GM11168 (cell line): Measurements from ENCODE around the gene OR2K2.
"Not testable (repeated sequence)": the region's sequence is repeated elsewhere in the genome, so short reads cannot be mapped to it uniquely, and the experiment has no call there.

Experiments
- in situ Hi-C: fragments of 300-500 bp; cut with MboI; formaldehyde crosslinking; loops from one replicate; pipeline ENCODE4 v1.12.0; 2022; ENCODE audit warnings: low sequenced_read_pairs; ENCODE audit not compliant: unreplicated experiment

The OR2K2 gene

GRCh38 chr9:111330124-111330523 lies at the start of gene OR2K2:
Gene OR2K2 (minus strand): TSS chr9:111330224. CDS start chr9:111328433, 1,791 bp downstream.
- in situ Hi-C loops = no loop called here

DNA sequence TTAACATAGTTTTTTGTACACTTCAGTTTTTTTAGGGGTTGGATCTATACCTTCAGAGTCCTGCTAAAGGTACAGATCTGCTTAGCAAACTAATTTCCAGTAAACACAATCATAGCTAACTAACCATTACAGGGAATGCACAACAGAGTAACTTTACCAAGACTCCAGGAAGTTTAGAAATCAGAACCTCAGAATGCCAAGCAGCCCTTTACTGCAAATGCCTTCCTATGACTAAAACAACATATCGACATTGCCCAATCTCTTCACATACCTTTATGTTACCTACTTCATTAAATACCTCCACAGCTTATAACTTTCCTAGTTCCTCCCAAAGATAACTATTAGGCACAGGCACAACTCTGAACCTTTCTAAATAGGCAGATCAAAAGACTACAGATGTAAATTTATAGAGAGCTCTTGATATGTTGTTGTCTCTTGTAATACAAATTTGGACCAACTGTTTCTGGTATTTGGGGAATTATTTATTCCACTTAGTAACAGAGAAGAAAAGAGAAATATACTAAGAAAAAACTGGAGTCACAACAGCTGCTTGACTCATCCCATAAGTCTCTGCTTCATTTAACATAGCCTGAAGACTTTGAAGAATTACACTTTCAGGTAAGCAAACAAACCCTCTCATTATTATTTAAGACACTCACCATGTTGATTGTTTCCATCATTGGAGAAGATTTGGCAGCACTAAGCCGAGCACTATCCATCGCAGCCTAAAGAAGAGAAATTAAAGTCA lies 46.0 kb upstream of the OR2K2 start:
- in situ Hi-C loops = no loop called here

DNA sequence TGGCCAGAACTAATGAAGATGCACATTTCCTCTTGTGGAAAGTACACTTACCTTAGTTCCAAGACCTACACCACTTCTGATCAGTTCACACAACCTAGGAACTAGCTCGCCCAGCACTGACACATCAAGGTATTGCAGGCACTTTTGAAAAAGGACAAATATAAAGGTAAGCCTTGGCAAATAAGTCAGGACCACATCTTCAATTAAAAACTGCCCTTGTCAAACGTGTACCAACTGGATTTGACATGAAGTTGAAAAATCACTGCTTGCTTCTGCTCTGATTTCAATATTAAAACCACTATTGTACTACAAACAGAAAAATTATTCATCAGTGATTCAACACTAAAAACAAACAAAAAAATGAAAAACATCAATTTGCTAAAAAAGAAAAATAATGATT lies 45.0 kb upstream of the OR2K2 start:
- in situ Hi-C loops = no loop called here

DNA sequence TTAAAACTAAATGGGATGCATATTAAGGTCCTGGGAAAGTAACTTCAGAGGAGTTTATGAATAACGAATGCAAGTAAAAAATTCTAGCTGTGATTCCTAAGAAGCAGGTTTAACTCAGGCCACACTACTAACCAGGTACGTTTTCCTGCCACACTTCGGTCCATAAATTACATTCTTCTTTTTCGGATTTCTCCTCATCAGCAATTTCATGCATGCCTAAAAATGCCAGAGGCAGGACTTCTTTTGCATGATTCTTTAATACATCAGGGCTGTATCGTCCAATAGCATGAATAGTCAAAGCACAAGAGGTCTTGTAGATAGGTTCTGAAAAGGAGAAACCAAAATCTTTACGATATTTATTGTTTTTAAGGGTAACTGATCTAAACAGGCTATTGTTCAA lies 42.3 kb upstream of the OR2K2 start:
- in situ Hi-C loops = no loop called here

- in situ Hi-C loops = no loop called here
Observed at GRCh38 chr9:111366978-111367377, 37.0 kb upstream of the OR2K2 start.

GRCh38 chr9:111362526-111362925 lies 32.5 kb upstream of the OR2K2 start:
- in situ Hi-C loops = no loop called here

DNA sequence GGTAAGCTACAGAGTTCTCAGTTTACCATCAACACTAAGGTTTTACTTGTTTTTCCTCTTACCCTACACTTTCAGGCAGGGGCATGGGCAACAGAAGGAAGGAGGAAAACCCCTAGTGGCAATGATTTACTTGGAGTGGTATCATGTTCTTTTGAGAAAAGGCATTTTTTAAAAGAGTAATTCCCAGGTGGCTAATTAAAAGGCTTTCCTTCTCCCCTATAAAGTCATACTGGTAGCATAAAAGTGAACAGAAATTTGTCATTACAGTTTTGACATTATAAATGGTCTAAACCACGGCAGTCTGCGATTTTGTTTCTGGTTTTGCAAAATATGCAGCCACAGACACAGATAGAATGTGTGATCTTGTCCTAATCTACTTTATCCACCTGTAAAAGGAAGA lies 30.9 kb upstream of the OR2K2 start:
- in situ Hi-C loops = no loop called here

DNA sequence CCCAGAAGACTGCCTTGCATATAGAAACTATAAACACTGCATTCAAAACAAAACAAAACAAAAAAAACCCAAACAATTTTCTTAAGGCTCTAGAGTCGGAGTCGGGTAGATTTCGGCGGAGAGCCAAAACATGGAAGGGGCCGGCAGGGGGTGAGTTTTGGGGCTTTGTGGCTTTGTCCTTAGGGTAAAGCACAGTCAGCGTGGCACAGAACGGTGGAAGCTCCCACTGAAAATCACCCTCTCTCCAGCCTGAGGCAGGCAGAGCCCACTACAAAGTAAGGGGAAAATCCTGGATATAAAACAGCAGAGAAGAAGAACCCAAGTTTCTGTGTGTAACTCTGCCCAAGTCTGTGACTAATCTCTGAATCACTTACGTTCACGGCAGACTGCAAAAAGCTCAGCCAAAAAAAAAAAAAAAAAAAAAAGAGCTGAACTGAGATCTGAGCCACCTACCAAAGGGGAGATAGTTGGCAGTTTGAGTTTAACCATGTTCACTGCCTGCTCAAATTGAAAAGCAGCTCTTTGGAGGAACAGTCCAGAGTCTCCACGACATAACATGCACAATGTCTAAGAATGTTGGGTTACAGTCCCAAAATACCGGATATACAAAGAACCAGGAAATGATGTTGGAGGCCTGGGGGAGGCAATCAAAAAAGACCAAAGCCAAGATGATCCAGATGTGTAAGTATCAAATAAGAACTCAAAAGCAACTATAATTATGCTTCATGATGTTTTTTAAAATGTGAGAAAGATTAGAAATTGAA lies 26.6 kb upstream of the OR2K2 start:
- in situ Hi-C loops = no loop called here

DNA sequence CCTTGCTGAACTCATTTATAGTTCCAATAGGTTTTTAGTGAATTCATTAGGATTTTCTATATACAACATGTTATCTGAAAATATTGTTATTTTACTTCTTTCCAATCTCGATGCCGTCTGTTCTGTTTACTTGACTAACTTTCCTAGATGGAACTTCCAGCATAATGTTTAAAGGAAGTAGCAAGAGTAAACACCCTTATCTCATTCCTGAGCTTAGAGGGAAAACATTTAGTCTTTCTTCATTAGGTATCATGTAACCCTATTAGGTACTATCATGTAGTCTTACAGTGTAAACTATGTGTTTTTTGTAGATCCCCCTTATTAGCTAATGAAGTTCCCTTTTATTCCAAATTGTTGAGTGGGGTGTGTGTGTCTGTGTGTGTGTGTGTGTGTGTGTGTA lies 22.5 kb upstream of the OR2K2 start:
- in situ Hi-C loops = no loop called here

GRCh38 chr9:111350556-111350955 lies 20.5 kb upstream of the OR2K2 start:
- in situ Hi-C loops = no loop called here

- in situ Hi-C loops = no loop called here
Observed at GRCh38 chr9:111349766-111350165, 19.7 kb upstream of the OR2K2 start.

DNA sequence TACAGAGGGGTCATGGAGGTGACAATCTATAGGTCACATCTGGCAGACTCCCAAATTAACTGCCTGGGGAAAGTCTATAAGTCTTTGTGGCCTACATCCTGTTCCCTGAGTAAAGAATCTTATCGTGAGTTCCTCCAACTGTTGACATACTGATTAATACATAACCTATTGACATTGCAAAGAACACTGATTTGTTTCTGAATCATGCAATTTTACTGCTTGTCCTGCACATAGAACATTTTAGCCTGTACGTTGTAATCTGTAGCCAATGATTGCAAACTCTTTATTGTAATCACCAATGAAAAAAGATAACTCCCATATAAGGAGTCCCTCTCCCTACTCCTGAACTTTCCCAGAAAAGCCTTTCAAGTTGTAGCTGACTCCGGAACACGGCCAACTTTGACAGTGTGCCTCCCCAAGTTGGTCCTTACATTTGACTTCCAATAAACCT lies 18.8 kb upstream of the OR2K2 start:
- in situ Hi-C loops = no loop called here

GRCh38 chr9:111334318-111334863 lies 4.4 kb upstream of the OR2K2 start:
- in situ Hi-C loops = not testable (repeated sequence)

- in situ Hi-C loops = no loop called here
Observed at GRCh38 chr9:111320631-111321030, 9.4 kb downstream of the OR2K2 start.

- in situ Hi-C loops = no loop called here
Observed at GRCh38 chr9:111316796-111317195, 13.2 kb downstream of the OR2K2 start.

GRCh38 chr9:111305914-111306313 lies 24.1 kb downstream of the OR2K2 start:
- in situ Hi-C loops = no loop called here

- in situ Hi-C loops = not testable (repeated sequence)
Observed at GRCh38 chr9:111304000-111304399, 26.0 kb downstream of the OR2K2 start.

- in situ Hi-C loops = no loop called here
Observed at GRCh38 chr9:111301195-111301594, 28.8 kb downstream of the OR2K2 start.

DNA sequence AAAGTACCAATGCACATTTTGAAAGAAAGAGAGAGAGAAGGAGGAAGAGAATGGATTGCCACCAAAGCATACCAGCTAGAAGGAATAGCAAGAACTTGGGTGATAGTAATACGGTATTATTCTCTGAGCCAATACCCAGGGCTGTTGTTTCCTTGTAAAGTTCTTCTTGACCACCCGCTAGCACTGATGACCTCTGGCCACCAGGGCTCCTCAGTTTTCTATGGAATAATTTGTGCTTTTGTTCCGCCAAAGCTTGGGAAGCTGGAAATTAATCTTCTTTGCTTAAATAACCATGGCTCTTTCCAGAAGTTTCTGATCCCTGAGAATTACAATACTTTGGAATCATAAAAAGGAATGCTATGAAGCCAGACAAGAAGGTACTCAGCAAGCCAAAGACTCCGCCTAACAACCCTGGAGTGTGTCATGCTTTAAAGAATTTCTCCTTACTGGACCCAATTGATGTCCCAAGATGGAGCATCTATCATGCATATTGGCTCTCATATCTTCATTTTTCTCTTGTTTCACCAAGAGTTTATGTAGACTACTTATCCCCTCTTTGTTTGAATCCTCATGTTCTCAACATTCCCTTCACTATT lies 29.8 kb downstream of the OR2K2 start:
- in situ Hi-C loops = no loop called here

DNA sequence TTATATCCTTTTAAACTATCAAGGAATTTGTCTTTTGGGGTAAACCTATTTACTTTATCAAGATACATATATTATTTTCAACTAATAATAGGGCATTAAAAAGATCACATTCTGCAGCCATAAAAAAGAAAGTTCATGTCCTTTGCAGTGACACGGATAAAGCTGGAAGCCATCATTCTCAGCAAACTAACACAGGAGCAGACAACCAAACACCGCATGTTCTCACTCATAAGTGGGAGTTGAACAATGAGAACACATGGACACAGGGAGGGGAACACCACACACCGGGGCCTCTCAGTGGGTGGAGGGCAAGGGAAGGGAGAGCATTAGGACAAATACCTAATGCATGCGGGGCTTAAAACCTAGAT lies 30.4 kb downstream of the OR2K2 start:
- in situ Hi-C loops = loop anchor here (5.0 to 25.0 kb wide), 2 partner anchors 657 to 862 kb away; no protein-coding TSS in a partner anchor
